ENCODE measurements around the gene ZNF580. TPM values are rescaled to one million over a fixed set of nuclear protein-coding genes. Genes with fewer than 3 reads are reported as not detected.

ZNF580 gene
- total RNA-seq, 4 donors from 2014 or later: 4.8 to 69.8 (median 19.1) TPM

DNA sequence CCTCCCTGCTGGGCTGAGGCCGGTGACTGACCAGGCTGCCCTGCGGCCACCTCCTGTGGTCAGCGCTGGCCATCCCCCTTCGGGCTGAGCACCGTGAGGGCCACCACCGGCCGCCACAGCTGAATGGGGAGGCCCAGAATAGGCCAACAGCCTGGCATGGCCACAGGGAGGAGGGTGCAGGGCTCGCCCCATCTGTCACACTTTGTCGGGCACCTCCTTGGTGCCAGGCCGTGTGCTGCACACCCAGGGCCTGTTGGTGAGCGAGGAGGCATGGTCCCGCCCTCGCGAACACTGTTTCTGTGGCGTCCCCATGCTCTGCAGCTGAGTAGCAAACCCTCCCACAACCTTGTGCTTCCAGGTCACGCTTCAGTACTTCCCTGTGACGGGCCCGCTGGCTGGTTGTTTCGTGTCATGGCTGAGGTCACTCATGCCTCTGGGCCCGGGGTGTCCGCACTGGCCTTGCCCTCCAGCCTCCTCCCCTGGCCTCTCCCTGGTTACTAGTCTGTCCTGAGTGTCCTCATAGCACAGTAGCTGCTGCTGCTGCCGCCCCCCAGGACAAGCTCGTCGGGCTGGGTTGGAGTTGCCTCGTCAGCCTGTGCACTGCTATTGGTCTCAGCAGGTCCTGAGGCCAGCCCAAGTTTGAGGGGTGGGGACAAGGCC lies 49.4 kb downstream of the ZNF580 start:
- Histone ChIP-seq H3K4me3 (no peak overlapping the region), H3K27me3 (no peaks in the 10 kb centered on the region), H3K9me3 (no peaks in the 10 kb centered on the region), H3K4me1 (no peaks in the 10 kb centered on the region), H3K36me3 (no peaks in the 10 kb centered on the region), H3K27ac (no peak overlapping the region)
- TF ChIP-seq POLR2A (IDR thresholded peaks at IDR 0.05): no peak
- TF ChIP-seq, protein P1, sequence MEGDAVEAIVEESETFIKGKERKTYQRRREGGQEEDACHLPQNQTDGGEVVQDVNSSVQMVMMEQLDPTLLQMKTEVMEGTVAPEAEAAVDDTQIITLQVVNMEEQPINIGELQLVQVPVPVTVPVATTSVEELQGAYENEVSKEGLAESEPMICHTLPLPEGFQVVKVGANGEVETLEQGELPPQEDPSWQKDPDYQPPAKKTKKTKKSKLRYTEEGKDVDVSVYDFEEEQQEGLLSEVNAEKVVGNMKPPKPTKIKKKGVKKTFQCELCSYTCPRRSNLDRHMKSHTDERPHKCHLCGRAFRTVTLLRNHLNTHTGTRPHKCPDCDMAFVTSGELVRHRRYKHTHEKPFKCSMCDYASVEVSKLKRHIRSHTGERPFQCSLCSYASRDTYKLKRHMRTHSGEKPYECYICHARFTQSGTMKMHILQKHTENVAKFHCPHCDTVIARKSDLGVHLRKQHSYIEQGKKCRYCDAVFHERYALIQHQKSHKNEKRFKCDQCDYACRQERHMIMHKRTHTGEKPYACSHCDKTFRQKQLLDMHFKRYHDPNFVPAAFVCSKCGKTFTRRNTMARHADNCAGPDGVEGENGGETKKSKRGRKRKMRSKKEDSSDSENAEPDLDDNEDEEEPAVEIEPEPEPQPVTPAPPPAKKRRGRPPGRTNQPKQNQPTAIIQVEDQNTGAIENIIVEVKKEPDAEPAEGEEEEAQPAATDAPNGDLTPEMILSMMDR (IDR thresholded peaks at IDR 0.05): no peak
- DNase-seq: no peak
- intact Hi-C loops (cut with DNase I; ENCODE audit: low total_unique reads): no loop called here

DNA sequence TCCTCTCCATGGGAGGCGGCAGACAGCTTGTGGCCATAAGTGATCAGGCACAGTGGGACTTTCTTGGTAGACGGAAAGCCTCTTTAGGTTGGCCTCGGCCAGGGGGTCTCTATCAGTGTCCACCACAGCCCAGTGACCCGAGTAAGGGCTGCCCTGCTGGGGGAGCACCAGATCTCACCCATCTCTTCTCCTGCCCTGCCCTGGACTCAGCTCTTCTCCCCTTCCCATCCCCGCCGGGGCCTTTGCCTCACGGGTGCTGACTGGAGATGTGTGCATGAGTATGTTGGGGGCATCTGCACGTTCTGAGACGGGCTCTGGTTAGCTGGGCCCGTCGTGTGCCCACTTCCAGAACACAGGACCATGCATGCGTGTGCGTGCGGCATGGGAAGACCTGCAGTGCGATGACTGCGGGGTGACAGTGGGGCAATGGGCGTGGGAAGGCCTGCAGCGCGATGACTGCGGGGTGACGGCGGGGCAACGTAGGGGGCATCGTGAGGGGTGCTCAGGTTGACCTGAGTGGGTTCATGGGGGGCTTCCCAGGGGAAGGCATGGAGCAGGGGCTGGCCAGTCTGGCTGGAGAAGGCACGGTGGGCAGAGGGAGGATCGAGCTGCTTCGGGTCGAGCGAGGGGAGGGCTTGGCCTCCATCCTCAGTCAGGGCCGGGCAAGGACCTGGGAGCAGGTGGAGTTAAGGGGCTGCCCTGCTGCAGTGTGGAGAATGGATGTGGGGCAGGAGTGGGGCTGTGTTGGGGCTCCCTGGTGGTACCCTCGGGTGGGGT lies 50.2 kb downstream of the ZNF580 start:
- intact Hi-C loops (cut with DNase I; ENCODE audit: low total_unique reads): no loop called here
- no peaks in the 10 kb centered on the region for H3K27me3 ChIP-seq
- DNase-seq: no peak

DNA sequence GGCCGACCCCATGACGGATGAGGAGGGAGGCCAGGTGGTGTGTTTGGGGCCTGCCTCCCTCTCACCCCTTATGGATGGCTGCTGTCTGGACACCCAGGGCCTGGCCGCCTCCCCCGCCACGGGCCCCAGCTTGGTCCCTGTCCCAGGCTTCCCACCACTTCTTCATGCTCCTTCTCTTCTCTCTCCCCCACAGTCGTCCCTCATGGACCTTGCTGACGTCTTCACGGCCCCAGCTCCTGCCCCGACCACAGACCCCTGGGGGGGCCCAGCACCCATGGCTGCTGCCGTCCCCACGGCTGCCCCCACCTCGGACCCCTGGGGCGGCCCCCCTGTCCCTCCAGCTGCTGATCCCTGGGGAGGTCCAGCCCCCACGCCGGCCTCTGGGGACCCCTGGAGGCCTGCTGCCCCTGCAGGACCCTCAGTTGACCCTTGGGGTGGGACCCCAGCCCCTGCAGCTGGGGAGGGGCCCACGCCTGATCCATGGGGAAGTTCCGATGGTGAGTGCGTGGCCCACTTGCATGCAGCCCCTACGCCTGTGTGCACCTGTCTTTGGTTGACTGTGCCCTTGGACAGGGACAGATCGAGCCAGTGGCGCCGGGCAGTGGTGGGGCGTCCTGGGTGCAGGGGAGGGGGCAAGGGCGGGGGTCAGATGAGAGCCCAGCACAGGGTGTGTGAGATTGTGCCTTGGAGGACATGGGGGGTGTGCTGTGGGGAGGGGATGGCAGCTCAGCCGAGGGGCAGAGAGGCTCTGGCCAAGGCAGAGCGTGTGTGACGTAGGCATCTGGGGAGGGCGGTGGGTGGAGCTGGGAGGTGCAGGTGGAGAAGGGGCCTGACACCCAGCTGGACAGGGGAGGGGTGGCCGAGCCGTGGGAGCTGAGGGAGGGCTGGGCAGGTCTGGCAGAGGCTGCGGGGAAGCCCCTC lies 51.0 kb downstream of the ZNF580 start:
- no peaks in the 10 kb centered on the region for H3K4me1 ChIP-seq
- H3K27ac ChIP-seq: no peak overlapping the region
- H3K4me3 ChIP-seq: no peak overlapping the region
- H3K27me3 ChIP-seq: no peaks in the 10 kb centered on the region
- no peaks in the 10 kb centered on the region for H3K36me3 ChIP-seq
- no peak for TF ChIP-seq POLR2A (IDR thresholded peaks at IDR 0.05)
- TF ChIP-seq, protein P1 (IDR thresholded peaks at IDR 0.05): no peak
- no peak for DNase-seq
- no peaks in the 10 kb centered on the region for H3K9me3 ChIP-seq
- intact Hi-C loops (cut with DNase I; ENCODE audit: low total_unique reads): no loop called here

More for the DNA sequence above, 50.2 kb downstream of the ZNF580 start:
- no peak overlapping the region for H3K27ac ChIP-seq
- no peaks in the 10 kb centered on the region for H3K36me3 ChIP-seq
- no peaks in the 10 kb centered on the region for H3K9me3 ChIP-seq
- TF ChIP-seq POLR2A (IDR thresholded peaks at IDR 0.05): no peak
- H3K4me1 ChIP-seq: no peaks in the 10 kb centered on the region
- H3K4me3 ChIP-seq: no peak overlapping the region

DNA sequence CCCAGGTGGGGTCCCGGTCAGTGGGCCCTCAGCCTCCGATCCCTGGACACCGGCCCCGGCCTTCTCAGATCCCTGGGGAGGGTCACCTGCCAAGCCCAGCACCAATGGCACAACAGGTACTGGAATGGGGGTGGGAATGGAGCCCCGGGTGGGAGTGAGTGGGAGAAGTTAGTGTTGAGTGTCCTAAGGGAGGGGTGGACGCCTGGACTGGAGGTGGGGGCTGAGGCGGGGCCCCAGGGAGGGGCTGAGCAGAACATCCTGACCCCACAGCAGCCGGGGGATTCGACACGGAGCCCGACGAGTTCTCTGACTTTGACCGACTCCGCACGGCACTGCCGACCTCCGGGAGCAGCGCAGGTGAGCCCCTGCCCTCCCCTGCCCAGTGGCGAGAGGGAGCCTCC lies 51.9 kb downstream of the ZNF580 start:
- intact Hi-C loops (cut with DNase I; ENCODE audit: low total_unique reads): no loop called here
- Histone ChIP-seq H3K27ac (no peak overlapping the region), H3K36me3 (no peaks in the 10 kb centered on the region), H3K4me3 (no peak overlapping the region), H3K9me3 (no peaks in the 10 kb centered on the region), H3K27me3 (no peaks in the 10 kb centered on the region), H3K4me1 (no peaks in the 10 kb centered on the region)
- DNase-seq: no peak
- TF ChIP-seq POLR2A (IDR thresholded peaks at IDR 0.05): no peak
- TF ChIP-seq, protein P1 (IDR thresholded peaks at IDR 0.05): no peak

Other genes starting within 250 kb of the ZNF580 start
- 100 to 1,000 TPM in 1 of 4 donors, 10 to 100 TPM in 2, 1 to 10 TPM in 1; 3.2 to 141 (median 21.5) TPM for gene UBE2S, start 233.2 kb upstream of the ZNF580 start, total RNA-seq
- not detected for gene SHISA7, start 197.7 kb upstream of the ZNF580 start, total RNA-seq
- gene ISOC2, start 179.4 kb upstream of the ZNF580 start, total RNA-seq: 10 to 100 TPM in 3 of 4 donors, 1 to 10 TPM in 1; 1.2 to 78.6 (median 23.8) TPM
- gene C19orf85, start 176.3 kb upstream of the ZNF580 start, total RNA-seq: not detected
- gene ZNF628, start 164.4 kb upstream of the ZNF580 start, total RNA-seq: 10 to 100 TPM in 2 of 4 donors, 1 to 10 TPM in 1, not detected in 1; 1.0 to 29.5 (median 11.9) TPM
- gene NAT14, start 155.8 kb upstream of the ZNF580 start, total RNA-seq: 10 to 100 TPM; 16.8 to 44.3 (median 19.6) TPM
- gene SSC5D, start 152.6 kb upstream of the ZNF580 start, total RNA-seq: 10 to 100 TPM in 3 of 4 donors, 1 to 10 TPM in 1; 5.0 to 50.8 (median 36.0) TPM
- gene SBK2, start 103.9 kb upstream of the ZNF580 start, total RNA-seq: not detected
- under 1 TPM in 2 of 4 donors, not detected in 2; 0.34 to 0.35 TPM for gene SBK3, start 95.5 kb upstream of the ZNF580 start, total RNA-seq
- gene ZNF579, start 60.2 kb upstream of the ZNF580 start, total RNA-seq: 10 to 100 TPM in 1 of 4 donors, 1 to 10 TPM in 1, not detected in 2; 4.4 to 21.9 TPM
- gene FIZ1, start 41.5 kb upstream of the ZNF580 start, total RNA-seq: 10 to 100 TPM in 1 of 4 donors, 1 to 10 TPM in 1, under 1 TPM in 2; 0.26 to 19.3 (median 2.4) TPM
- 10 to 100 TPM in 3 of 4 donors, 1 to 10 TPM in 1; 5.4 to 20.4 (median 14.6) TPM for gene ZNF524, start 40.7 kb upstream of the ZNF580 start, total RNA-seq
- gene ZNF865, start 35.4 kb upstream of the ZNF580 start, total RNA-seq: 10 to 100 TPM in 1 of 4 donors, 1 to 10 TPM in 2, not detected in 1; 2.0 to 24.2 (median 3.2) TPM
- 1 to 10 TPM; 4.1 to 9.6 (median 7.4) TPM for gene ZNF784, start 16.4 kb upstream of the ZNF580 start, total RNA-seq
- 10 to 100 TPM in 3 of 4 donors, 1 to 10 TPM in 1; 2.8 to 30.3 (median 12.8) TPM for gene ZNF581, start 2.6 kb downstream of the ZNF580 start, total RNA-seq
- 10 to 100 TPM in 1 of 4 donors, 1 to 10 TPM in 3; 2.9 to 25.0 (median 6.7) TPM for gene CCDC106, start 7.2 kb downstream of the ZNF580 start, total RNA-seq
- gene U2AF2, start 14.0 kb downstream of the ZNF580 start, total RNA-seq: 100 to 1,000 TPM in 1 of 4 donors, 10 to 100 TPM in 2, 1 to 10 TPM in 1; 10.0 to 165 (median 58.1) TPM
- 10 to 100 TPM; 27.9 to 88.4 (median 51.7) TPM for gene EPN1, start 34.2 kb downstream of the ZNF580 start, total RNA-seq
- under 1 TPM in 1 of 4 donors, not detected in 3; 0.28 TPM for gene NLRP9, start 97.4 kb downstream of the ZNF580 start, total RNA-seq
- not detected for gene RFPL4A, start 118.1 kb downstream of the ZNF580 start, total RNA-seq
- not detected for gene RFPL4AL1, start 128.1 kb downstream of the ZNF580 start, total RNA-seq
- gene NLRP11, start 191.0 kb downstream of the ZNF580 start, total RNA-seq: under 1 TPM in 1 of 4 donors, not detected in 3; 0.28 TPM
- 1 to 10 TPM in 1 of 4 donors, not detected in 3; 1.5 TPM for gene NLRP4, start 195.5 kb downstream of the ZNF580 start, total RNA-seq

Data from uterus (tissue), 4 donors.